ENCODE measurements around the gene H2BK1.

DNA sequence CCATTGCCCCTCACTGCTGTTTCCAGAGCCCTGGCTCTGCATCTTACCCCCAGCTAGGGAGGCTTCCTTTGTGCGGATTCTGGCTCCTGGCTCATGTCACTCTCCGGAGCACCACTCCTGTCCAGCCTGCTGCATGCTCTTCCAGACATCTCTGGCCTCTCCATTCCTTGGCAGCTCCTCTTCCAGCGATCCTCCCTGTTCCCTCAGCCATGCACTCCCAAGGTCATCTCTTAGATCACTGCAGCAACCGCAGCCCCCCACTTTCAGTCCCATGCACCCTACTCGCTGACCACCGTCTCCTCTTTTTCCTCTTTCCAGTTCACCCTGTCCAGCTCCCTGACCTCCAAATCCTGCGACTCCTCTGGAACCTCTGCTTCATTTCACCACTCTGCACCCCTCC is 45.1 kb upstream of the H2BK1 start:
- TF ChIP-seq, protein P1, sequence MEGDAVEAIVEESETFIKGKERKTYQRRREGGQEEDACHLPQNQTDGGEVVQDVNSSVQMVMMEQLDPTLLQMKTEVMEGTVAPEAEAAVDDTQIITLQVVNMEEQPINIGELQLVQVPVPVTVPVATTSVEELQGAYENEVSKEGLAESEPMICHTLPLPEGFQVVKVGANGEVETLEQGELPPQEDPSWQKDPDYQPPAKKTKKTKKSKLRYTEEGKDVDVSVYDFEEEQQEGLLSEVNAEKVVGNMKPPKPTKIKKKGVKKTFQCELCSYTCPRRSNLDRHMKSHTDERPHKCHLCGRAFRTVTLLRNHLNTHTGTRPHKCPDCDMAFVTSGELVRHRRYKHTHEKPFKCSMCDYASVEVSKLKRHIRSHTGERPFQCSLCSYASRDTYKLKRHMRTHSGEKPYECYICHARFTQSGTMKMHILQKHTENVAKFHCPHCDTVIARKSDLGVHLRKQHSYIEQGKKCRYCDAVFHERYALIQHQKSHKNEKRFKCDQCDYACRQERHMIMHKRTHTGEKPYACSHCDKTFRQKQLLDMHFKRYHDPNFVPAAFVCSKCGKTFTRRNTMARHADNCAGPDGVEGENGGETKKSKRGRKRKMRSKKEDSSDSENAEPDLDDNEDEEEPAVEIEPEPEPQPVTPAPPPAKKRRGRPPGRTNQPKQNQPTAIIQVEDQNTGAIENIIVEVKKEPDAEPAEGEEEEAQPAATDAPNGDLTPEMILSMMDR (IDR thresholded peaks at IDR 0.05): no peak
- no peak for TF ChIP-seq ZFX (IDR thresholded peaks at IDR 0.05; ENCODE audit: borderline replicate concordance)

All from 22Rv1 (cell line).